WTC11 (cell line): ENCODE measurements around the gene KIAA0232. TPM values are rescaled to one million over a fixed set of nuclear protein-coding genes. Genes with fewer than 3 reads are reported as not detected.

Source experiments
- ATAC-seq: fragments of 200-7000 bp; cut with Tn5 transposase; 2 replicates; pipeline ENCODE4 v1.10.0; 2021; ENCODE audit warnings: mild to moderate bottlenecking, moderate library complexity
- CTCF ChIA-PET: fragments of 300-600 bp; sonication (Branson Sonifier 250); formaldehyde crosslinking; loops from one replicate; lab custom pipeline; 2021; ENCODE audit warnings: antibody characterized with exemption; lab: Charles Lee
- POLR2A ChIA-PET: fragments of 350-600 bp; sonication (Branson Sonifier 250); formaldehyde crosslinking; loops from one replicate; lab custom pipeline; 2021; ENCODE audit warnings: antibody characterized with exemption; lab: Charles Lee
- DNase-seq: peaks from one replicate; pipeline ENCODE4 v3.0.0; 2021; ENCODE audit warnings: low spot score
- H3K27ac Mint-ChIP-seq: 2 replicates; pipeline ENCODE4 v1.8.0; 2021; ENCODE audit warnings: mixed read lengths
- H3K27me3 Mint-ChIP-seq: 2 replicates; pipeline ENCODE4 v1.8.0; 2021; ENCODE audit warnings: low read depth, mild to moderate bottlenecking, moderate library complexity, mixed read lengths
- H3K36me3 Mint-ChIP-seq: 2 replicates; pipeline ENCODE4 v1.8.0; 2021; ENCODE audit warnings: mixed read lengths
- H3K4me1 Mint-ChIP-seq: 2 replicates; pipeline ENCODE4 v1.8.0; 2022; ENCODE audit warnings: mixed read lengths
- H3K4me3 Mint-ChIP-seq: 2 replicates; pipeline ENCODE4 v1.8.0; 2021; ENCODE audit warnings: mild to moderate bottlenecking, moderate library complexity, mixed read lengths
- H3K9me3 Mint-ChIP-seq: 2 replicates; pipeline ENCODE4 v1.8.0; 2021; ENCODE audit warnings: mixed read lengths
- CTCF ChIP-seq: fragments of 200-600 bp; IDR thresholded peaks from 2 replicates; pipeline ENCODE4 v1.8.0; 2022; ENCODE audit warnings: antibody characterized with exemption
- E2F5 ChIP-seq: sonication (generic); formaldehyde crosslinking; IDR thresholded peaks from 2 replicates; pipeline ENCODE4 v1.8.1; 2022; ENCODE audit warnings: mild to moderate bottlenecking, moderate library complexity, missing genetic modification reagents
- ERG ChIP-seq: fragments of 250-450 bp; sonication (Bioruptor Pico); IDR thresholded peaks from 2 replicates; pipeline ENCODE4 v1.8.0; 2021; ENCODE audit warnings: mild to moderate bottlenecking
- FOXK1 ChIP-seq: sonication (generic); formaldehyde crosslinking; IDR thresholded peaks from 2 replicates; pipeline ENCODE4 v1.8.0; 2022; ENCODE audit warnings: mild to moderate bottlenecking, moderate library complexity, missing genetic modification reagents
- GABPB1 ChIP-seq: sonication (generic); formaldehyde crosslinking; IDR thresholded peaks from 2 replicates; pipeline ENCODE4 v1.8.1; 2023; ENCODE audit warnings: mild to moderate bottlenecking, missing genetic modification reagents
- HMGXB4 ChIP-seq: sonication (generic); formaldehyde crosslinking; IDR thresholded peaks from 2 replicates; pipeline ENCODE4 v1.8.1; 2023; ENCODE audit warnings: mild to moderate bottlenecking, moderate library complexity, missing genetic modification reagents
- IRF1 ChIP-seq: sonication (generic); formaldehyde crosslinking; IDR thresholded peaks from 2 replicates; pipeline ENCODE4 v1.8.0; 2023; ENCODE audit warnings: missing genetic modification reagents
- JUN ChIP-seq: sonication (generic); formaldehyde crosslinking; IDR thresholded peaks from 2 replicates; pipeline ENCODE4 v1.8.0; 2023; ENCODE audit warnings: mild to moderate bottlenecking, missing genetic modification reagents
- MLX ChIP-seq: sonication (generic); formaldehyde crosslinking; IDR thresholded peaks from 2 replicates; pipeline ENCODE4 v1.8.1; 2023; ENCODE audit warnings: mild to moderate bottlenecking, missing genetic modification reagents, moderate library complexity
- NFE2L1 ChIP-seq: sonication (generic); formaldehyde crosslinking; IDR thresholded peaks from 2 replicates; pipeline ENCODE4 v1.8.1; 2023; ENCODE audit warnings: missing genetic modification reagents
- NR1H2 ChIP-seq: sonication (generic); formaldehyde crosslinking; IDR thresholded peaks from 2 replicates; pipeline ENCODE4 v1.9.0; 2021; ENCODE audit warnings: mild to moderate bottlenecking, moderate library complexity, missing genetic modification reagents
- PRRX2 ChIP-seq: fragments of 250-450 bp; sonication (Bioruptor Pico); IDR thresholded peaks from 2 replicates; pipeline ENCODE4 v1.8.0; 2021; ENCODE audit warnings: mild to moderate bottlenecking
- RELA ChIP-seq: sonication (generic); formaldehyde crosslinking; IDR thresholded peaks from 2 replicates; pipeline ENCODE4 v1.8.1; 2022; ENCODE audit warnings: missing genetic modification reagents, mild to moderate bottlenecking, borderline replicate concordance
- SOX15 ChIP-seq: fragments of 250-450 bp; sonication (Bioruptor Pico); IDR thresholded peaks from 2 replicates; pipeline ENCODE4 v1.9.0; 2021; ENCODE audit warnings: mild to moderate bottlenecking
- TEAD4 ChIP-seq: sonication (generic); formaldehyde crosslinking; IDR thresholded peaks from 2 replicates; pipeline ENCODE4 v1.8.0; 2022; ENCODE audit warnings: mild to moderate bottlenecking, missing genetic modification reagents
- ZBTB21 ChIP-seq: sonication (generic); formaldehyde crosslinking; IDR thresholded peaks from 2 replicates; pipeline ENCODE4 v1.8.1; 2023; ENCODE audit warnings: mild to moderate bottlenecking, missing genetic modification reagents, borderline replicate concordance
- ZNF138 ChIP-seq: sonication (generic); formaldehyde crosslinking; conservative IDR thresholded peaks from 2 replicates; pipeline ENCODE4 v1.8.1; 2022; ENCODE audit warnings: mild to moderate bottlenecking, moderate library complexity, missing genetic modification reagents
- ZNF232 ChIP-seq: sonication (generic); formaldehyde crosslinking; IDR thresholded peaks from 2 replicates; pipeline ENCODE4 v1.8.0; 2022; ENCODE audit warnings: mild to moderate bottlenecking, missing genetic modification reagents
- ZNF396 ChIP-seq: fragments of 250-450 bp; sonication (Bioruptor Pico); IDR thresholded peaks from 2 replicates; pipeline ENCODE4 v1.8.0; 2021; ENCODE audit warnings: mild to moderate bottlenecking, moderate library complexity, borderline replicate concordance
- ZSCAN18 ChIP-seq: fragments of 250-450 bp; sonication (Bioruptor Pico); IDR thresholded peaks from 2 replicates; pipeline ENCODE4 v2.1.2; 2022; ENCODE audit warnings: mild to moderate bottlenecking, moderate library complexity
- total RNA-seq: library from RNA; stranded (reverse); gene quantifications from 3 replicates; pipeline ENCODE4 v1.2.3, GENCODE V29; 2021

The KIAA0232 gene
- total RNA-seq, 1 experiment from 2014 or later: 23.2 TPM

GRCh38 chr4:6912441-6912840 is 129.9 kb downstream of the KIAA0232 start:
- H3K36me3 Mint-ChIP-seq: no peaks in the 10 kb centered on the region
- no peak overlapping the region for H3K4me3 Mint-ChIP-seq
- ChIA-PET CTCF (interaction anchor here (0.9 to 7.4 kb wide), 5 partner anchors 18 to 156 kb away, joined by 4 to 83 read pairs (median 7); partner anchors contain the start of genes GRPEL1 and TADA2B), POLR2A (no interaction called here)
- no peak overlapping the region for H3K27ac Mint-ChIP-seq
- ATAC-seq (no peak), DNase-seq (no peak)
- peaks cover 43% of the 10 kb centered on the region for H3K4me1 Mint-ChIP-seq
- no peaks in the 10 kb centered on the region for H3K9me3 Mint-ChIP-seq
- TF ChIP-seq SOX15 (CRISPR knock-in tag): no peak
- no peak for TF ChIP-seq ZSCAN18 (CRISPR knock-in tag)
- no peak for TF ChIP-seq PRRX2 (CRISPR knock-in tag)
- no peak for TF ChIP-seq ERG
- no peak for TF ChIP-seq E2F5 (CRISPR knock-in tag)
- no peak for TF ChIP-seq NR1H2 (CRISPR knock-in tag)
- TF ChIP-seq JUN (CRISPR knock-in tag): no peak
- TF ChIP-seq GABPB1 (CRISPR knock-in tag): no peak
- no peak for TF ChIP-seq TEAD4
- no peak for TF ChIP-seq ZNF232 (CRISPR knock-in tag)
- no peak for TF ChIP-seq FOXK1 (CRISPR knock-in tag)
- no peak for TF ChIP-seq ZNF138 (CRISPR knock-in tag)
- no peak for TF ChIP-seq HMGXB4 (CRISPR knock-in tag)
- TF ChIP-seq ZBTB21 (CRISPR knock-in tag): no peak
- TF ChIP-seq CTCF: no peak
- peaks cover 8% of the 10 kb centered on the region for H3K27me3 Mint-ChIP-seq

- Mint-ChIP-seq H3K27me3 (peaks cover 7% of the 10 kb centered on the region), H3K9me3 (no peaks in the 10 kb centered on the region), H3K4me1 (peaks cover 43% of the 10 kb centered on the region)
- TF ChIP-seq IRF1 (CRISPR knock-in tag): no peak
- no peak for TF ChIP-seq RELA (CRISPR knock-in tag)
- no peak for TF ChIP-seq MLX (CRISPR knock-in tag)
- no peak for TF ChIP-seq NFE2L1 (CRISPR knock-in tag)
- no peak for TF ChIP-seq ZNF396 (CRISPR knock-in tag)
- TF ChIP-seq, all 79 proteins: peak for 0
- no peak overlapping the region for H3K4me3 Mint-ChIP-seq
- ChIA-PET POLR2A (no interaction called here), CTCF (interaction anchor here (1.1 to 2.1 kb wide), 4 partner anchors 9 to 130 kb away, joined by 3 to 9 read pairs (median 3); partner anchors contain the start of gene TADA2B)
- H3K36me3 Mint-ChIP-seq: no peaks in the 10 kb centered on the region
- no peak for ATAC-seq
- no peak for DNase-seq
- H3K27ac Mint-ChIP-seq: no peak overlapping the region
Observed at GRCh38 chr4:6913350-6913905, 130.9 kb downstream of the KIAA0232 start.
